HG02852 (cell line): ENCODE results near the gene NDP.

Experiments used
- ATAC-seq: cut with Tn5 transposase; IDR thresholded peaks from one replicate; pipeline ENCODE4 v1.9.1; 2021; ENCODE audit warnings: mild to moderate bottlenecking, moderate library complexity; ENCODE audit not compliant: unreplicated experiment

Gene NDP

GRCh38 chrX:43973249-43974099 is at the start of gene NDP:
TSS of gene NDP (minus strand) at chrX:43973390. CDS start at chrX:43958645, 14,745 bp downstream.
- no peak for ATAC-seq

GRCh38 chrX:44022964-44023363 is 49.8 kb upstream of the NDP start:
- no peak for ATAC-seq

- ATAC-seq = no peak
These were observed 47.5 kb upstream of the NDP start for GRCh38 chrX:44020693-44021092.

- no peak for ATAC-seq
These were observed 46.7 kb upstream of the NDP start for GRCh38 chrX:44019911-44020310.

- ATAC-seq = no peak
These were observed 44.5 kb upstream of the NDP start for GRCh38 chrX:44017676-44018075.

GRCh38 chrX:44016906-44017305 is 43.7 kb upstream of the NDP start:
- ATAC-seq = no peak

- ATAC-seq = no peak
These were observed 39.4 kb upstream of the NDP start for GRCh38 chrX:44012484-44013096.

- ATAC-seq = no peak
These were observed 38.3 kb upstream of the NDP start for GRCh38 chrX:44011506-44011905.

GRCh38 chrX:44010626-44011025 is 37.4 kb upstream of the NDP start:
- ATAC-seq = no peak

GRCh38 chrX:44006081-44006480 is 32.9 kb upstream of the NDP start:
- ATAC-seq = no peak

GRCh38 chrX:44003975-44004374 is 30.8 kb upstream of the NDP start:
- no peak for ATAC-seq

GRCh38 chrX:44002567-44002966 is 29.4 kb upstream of the NDP start:
- no peak for ATAC-seq

GRCh38 chrX:43998374-43998773 is 25.2 kb upstream of the NDP start:
- ATAC-seq = no peak

GRCh38 chrX:43996491-43996890 is 23.3 kb upstream of the NDP start:
- ATAC-seq = no peak

- ATAC-seq = no peak
These were observed 12.9 kb upstream of the NDP start for GRCh38 chrX:43986083-43986482.

- ATAC-seq = no peak
These were observed 12.3 kb upstream of the NDP start for GRCh38 chrX:43985511-43985910.

GRCh38 chrX:43978226-43978625 is 5.0 kb upstream of the NDP start:
- ATAC-seq = no peak

- no peak for ATAC-seq
These were observed 3.0 kb upstream of the NDP start for GRCh38 chrX:43976205-43976604.

GRCh38 chrX:43975796-43976195 is 2.6 kb upstream of the NDP start:
- ATAC-seq = no peak

- no peak for ATAC-seq
These were observed 1.7 kb upstream of the NDP start for GRCh38 chrX:43974741-43975465.

- ATAC-seq = no peak
These were observed 898 bp upstream of the NDP start for GRCh38 chrX:43974100-43974475.
